ENCODE data around the gene RCAN1. TPM values are rescaled to one million over a fixed set of nuclear protein-coding genes. Genes with fewer than 3 reads are reported as not detected.
A peak's percentile ranks its signal among the peaks of the same experiment; 100 is the strongest.

RCAN1 gene
- total and polyA plus RNA-seq, 2 of the 4 experiments (the other 2 are of a cell fraction): 53.5 to 175 TPM

DNA sequence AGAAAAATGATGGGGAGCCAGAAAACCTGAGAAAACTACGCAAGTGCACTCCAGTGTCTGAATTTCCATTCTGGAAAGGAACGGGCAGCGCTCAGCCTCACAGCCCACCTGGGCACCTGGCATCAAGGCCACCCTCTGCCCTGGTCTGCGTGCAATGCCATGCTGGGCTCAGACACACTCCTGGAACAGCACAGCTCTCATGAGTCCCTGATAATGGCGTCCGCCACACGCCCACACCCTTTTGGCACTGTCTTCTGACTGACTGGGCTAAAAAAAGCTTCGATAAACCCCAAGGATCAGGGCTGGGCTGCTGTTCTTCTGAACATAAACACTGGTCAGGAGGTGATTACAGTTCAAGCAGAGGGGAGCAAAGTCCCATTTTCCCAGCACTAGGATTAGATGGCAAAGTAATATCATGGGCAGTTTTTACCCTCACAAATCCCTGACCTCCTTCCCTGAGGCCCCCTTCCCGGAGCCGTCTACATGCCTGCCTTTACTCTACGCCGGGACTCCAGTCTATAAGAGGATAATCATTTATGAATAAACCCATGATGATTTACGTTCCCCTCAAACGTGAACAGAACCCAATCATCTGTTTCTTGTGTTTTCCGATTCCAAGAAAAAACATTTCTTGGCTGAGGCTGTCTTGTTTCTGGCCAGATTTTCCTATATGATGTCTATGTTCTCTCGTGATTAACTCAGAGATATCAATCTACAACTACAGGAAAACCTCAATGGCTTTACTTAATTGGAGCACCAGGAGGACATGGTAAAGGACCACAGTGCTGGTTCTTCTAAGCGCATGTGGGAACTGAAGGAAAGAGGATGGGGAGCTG is 22.6 kb downstream of the RCAN1 start:
- no peak overlapping the region for H2AK9ac ChIP-seq (replicated peaks; ENCODE audit: low read depth, low read length, poor library complexity)
- POLR2A ChIA-PET (ENCODE audit: unreplicated experiment): no interaction called here
- 0 out of 2 replicates have a peak overlapping the region, but pooled peaks have one; percentile 3 for H3K56ac ChIP-seq (ENCODE audit: extremely low read depth, insufficient read depth, low read length)
- CTCF ChIA-PET: interaction anchor here (1.0 kb wide), 1 partner anchor 10 kb away, joined by 3 read pairs; no protein-coding TSS in a partner anchor
- H4K20me1 ChIP-seq (ENCODE audit: insufficient read depth, low read length): no peaks in the 10 kb centered on the region
- H2AFZ ChIP-seq (replicated peaks; ENCODE audit: low read length, poor library complexity): peak overlapping the region; percentile 78
- H3K36me3 ChIP-seq (ENCODE audit: control insufficient read depth, insufficient read depth, low read length): no peaks in the 10 kb centered on the region
- H2BK15ac ChIP-seq (ENCODE audit: low read depth, low read length): no peak overlapping the region
- H4K8ac ChIP-seq (ENCODE audit: low read depth in 2 of 2, low read length in 2 of 2): peak overlapping the region in 1 of 2 experiments; percentile 76; a peak in 1 of 4 replicates
- H2BK120ac ChIP-seq (ENCODE audit: low read depth, low read length): no peak overlapping the region
- no peak overlapping the region for H2BK5ac ChIP-seq (ENCODE audit: low read depth, low read length, poor library complexity, severe bottlenecking)
- H3K4me3 ChIP-seq (ENCODE audit: insufficient read depth, low read depth, low read length): no peak overlapping the region
- ATAC-seq (ENCODE audit: low read depth): peak; percentile 65
- no peaks in the 10 kb centered on the region for H3K9me3 ChIP-seq (ENCODE audit: control insufficient read depth, insufficient read depth, low read length)
- peak overlapping the region; percentile 60; the same call in 1 of the 2 replicates for H3K23ac ChIP-seq (ENCODE audit: low read depth, low read length)
- no peak overlapping the region for H4K5ac ChIP-seq (ENCODE audit: low read depth, low read length)
- no peak overlapping the region for H3K9ac ChIP-seq (ENCODE audit: low read depth, low read length)
- H3K4me2 ChIP-seq (ENCODE audit: low read depth, low read length): peak overlapping the region; percentile 39; the same call in 1 of the 2 replicates
- no peak overlapping the region for H3K27ac ChIP-seq (ENCODE audit: insufficient read depth, low read length)
- H3K79me1 ChIP-seq (ENCODE audit: low read depth in 1 of 2, low read length in 2 of 2): peaks cover 18 to 23% of the 10 kb centered on the region in 2 experiments; a peak in 3 of 4 replicates
- peak overlapping the region; percentile 52; the same call in 1 of the 2 replicates for H3K4ac ChIP-seq (ENCODE audit: low read depth, low read length)
- H3K14ac ChIP-seq (replicated peaks; ENCODE audit: low read depth, low read length): no peak overlapping the region
- H3K9me1 ChIP-seq (ENCODE audit: insufficient read depth, low read length): peaks cover 8% of the 10 kb centered on the region; the same call in 1 of the 2 replicates
- dilution Hi-C loops (cut with HindIII; ENCODE audit: low sequenced_read_pairs, unreplicated experiment) (no loop called here), in situ Hi-C loops (cut with MboI; ENCODE audit: low sequenced_read_pairs) (no loop called here), intact Hi-C loops (cut with micrococcal nuclease) (no loop called here)
- peak; percentile 48 for DNase-seq
- no peaks in the 10 kb centered on the region for H3K27me3 ChIP-seq (ENCODE audit: control insufficient read depth, insufficient read depth, low read length)
- no peak overlapping the region for H2AK5ac ChIP-seq (ENCODE audit: low read depth, low read length)
- TF ChIP-seq, protein P1, sequence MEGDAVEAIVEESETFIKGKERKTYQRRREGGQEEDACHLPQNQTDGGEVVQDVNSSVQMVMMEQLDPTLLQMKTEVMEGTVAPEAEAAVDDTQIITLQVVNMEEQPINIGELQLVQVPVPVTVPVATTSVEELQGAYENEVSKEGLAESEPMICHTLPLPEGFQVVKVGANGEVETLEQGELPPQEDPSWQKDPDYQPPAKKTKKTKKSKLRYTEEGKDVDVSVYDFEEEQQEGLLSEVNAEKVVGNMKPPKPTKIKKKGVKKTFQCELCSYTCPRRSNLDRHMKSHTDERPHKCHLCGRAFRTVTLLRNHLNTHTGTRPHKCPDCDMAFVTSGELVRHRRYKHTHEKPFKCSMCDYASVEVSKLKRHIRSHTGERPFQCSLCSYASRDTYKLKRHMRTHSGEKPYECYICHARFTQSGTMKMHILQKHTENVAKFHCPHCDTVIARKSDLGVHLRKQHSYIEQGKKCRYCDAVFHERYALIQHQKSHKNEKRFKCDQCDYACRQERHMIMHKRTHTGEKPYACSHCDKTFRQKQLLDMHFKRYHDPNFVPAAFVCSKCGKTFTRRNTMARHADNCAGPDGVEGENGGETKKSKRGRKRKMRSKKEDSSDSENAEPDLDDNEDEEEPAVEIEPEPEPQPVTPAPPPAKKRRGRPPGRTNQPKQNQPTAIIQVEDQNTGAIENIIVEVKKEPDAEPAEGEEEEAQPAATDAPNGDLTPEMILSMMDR (conservative IDR thresholded peaks at IDR 0.05; ENCODE audit: low read depth, low read length): no peak
- TF ChIP-seq CHD1 (IDR thresholded peaks at IDR 0.05; ENCODE audit: low read depth, low read length): no peak
- TF ChIP-seq MAFK (IDR thresholded peaks at IDR 0.05; ENCODE audit: low read depth, low read length): no peak
- TF ChIP-seq FOS (IDR thresholded peaks at IDR 0.05; ENCODE audit: low read depth, low read length): no peak
- TF ChIP-seq, protein P2, sequence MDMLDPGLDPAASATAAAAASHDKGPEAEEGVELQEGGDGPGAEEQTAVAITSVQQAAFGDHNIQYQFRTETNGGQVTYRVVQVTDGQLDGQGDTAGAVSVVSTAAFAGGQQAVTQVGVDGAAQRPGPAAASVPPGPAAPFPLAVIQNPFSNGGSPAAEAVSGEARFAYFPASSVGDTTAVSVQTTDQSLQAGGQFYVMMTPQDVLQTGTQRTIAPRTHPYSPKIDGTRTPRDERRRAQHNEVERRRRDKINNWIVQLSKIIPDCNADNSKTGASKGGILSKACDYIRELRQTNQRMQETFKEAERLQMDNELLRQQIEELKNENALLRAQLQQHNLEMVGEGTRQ (IDR thresholded peaks at IDR 0.05; ENCODE audit: low read depth, low read length): no peak
- no peak for TF ChIP-seq RFX5 (IDR thresholded peaks at IDR 0.05; ENCODE audit: low read depth, low read length)
- TF ChIP-seq ELK1 (IDR thresholded peaks at IDR 0.05; ENCODE audit: borderline replicate concordance, low read depth, low read length): no peak
- H2BK20ac ChIP-seq (ENCODE audit: low read depth, low read length): no peak overlapping the region
- H3K18ac ChIP-seq (ENCODE audit: low read depth, low read length): no peak overlapping the region
- BruUV-seq (replicated peaks): no TSS peak
- WGBS, 2 experiments (ENCODE audit: extremely low coverage in 2 of 2, insufficient read length in 1 of 2): 69% methylated on average over 8 of the region's 17 CpGs; no CpG with 5 or more reads in 1 of the 2 experiments
- no peak overlapping the region for H4K91ac ChIP-seq (ENCODE audit: insufficient read depth, low read depth, low read length)
- H3K4me1 ChIP-seq (ENCODE audit: control insufficient read depth, insufficient read depth, low read length): peaks cover 6% of the 10 kb centered on the region; the same call in 1 of the 2 replicates

Data from IMR-90 (cell line).